ENCODE results near the gene ATP5F1D.

GRCh38 chr19:1282588-1283206, 41.1 kb downstream of the ATP5F1D start:
- TF ChIP-seq CTCF (IDR thresholded peaks at IDR 0.05) (no peak), POLR2A (IDR thresholded peaks at IDR 0.05) (no peak)

All from adrenal gland (tissue), 5 donors.